MM.1S (cell line): ENCODE data around the gene IFNW1.

Experiments used
- EZH2 ChIP-seq: fragments of 300-600 bp; sonication (generic); optimal IDR thresholded peaks from 2 replicates; pipeline ENCODE3; 2017; ENCODE audit warnings: low read depth, mild to moderate bottlenecking, antibody characterized with exemption, low read length, mixed read lengths
- TF ChIP-seq, protein P1 (sequence below): fragments of 300-600 bp; sonication (generic); IDR thresholded peaks from 2 replicates; pipeline ENCODE4 v1.5.1; 2016; ENCODE audit warnings: antibody characterized with exemption, low read length, mixed read lengths

DNA sequence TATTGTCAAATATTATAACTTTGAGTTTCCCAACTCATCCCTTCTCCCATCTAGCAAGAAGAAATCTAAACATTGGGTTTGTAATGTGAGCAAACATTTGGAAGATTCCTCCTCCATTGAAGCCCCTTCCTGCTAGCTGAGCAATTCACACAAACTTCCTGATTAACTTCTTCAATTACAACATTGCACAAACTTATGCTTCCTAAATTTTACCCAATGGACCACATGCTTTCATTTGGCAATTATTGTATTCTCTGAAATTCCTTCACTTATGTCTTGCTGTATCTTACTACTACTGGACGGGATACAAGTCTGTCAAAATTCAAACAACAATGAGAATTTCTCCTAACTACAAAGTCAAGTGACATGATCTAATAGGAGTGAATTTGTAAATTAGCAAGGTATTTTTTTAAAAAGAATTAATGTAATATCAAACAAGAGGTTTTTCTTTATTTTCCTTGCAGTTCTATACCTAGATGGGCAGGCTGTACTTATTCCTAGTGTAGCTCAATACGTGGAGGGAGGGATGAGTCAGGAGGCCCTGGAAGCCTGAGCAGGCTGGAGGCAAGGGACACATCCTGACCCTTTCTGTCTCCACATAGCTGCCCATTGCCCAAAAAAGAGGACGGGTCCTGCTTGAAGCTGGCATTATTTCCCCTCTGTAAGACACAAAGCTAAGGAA is 11.8 kb upstream of the IFNW1 start:
- TF ChIP-seq EZH2, result no peak
- TF ChIP-seq, protein P1, sequence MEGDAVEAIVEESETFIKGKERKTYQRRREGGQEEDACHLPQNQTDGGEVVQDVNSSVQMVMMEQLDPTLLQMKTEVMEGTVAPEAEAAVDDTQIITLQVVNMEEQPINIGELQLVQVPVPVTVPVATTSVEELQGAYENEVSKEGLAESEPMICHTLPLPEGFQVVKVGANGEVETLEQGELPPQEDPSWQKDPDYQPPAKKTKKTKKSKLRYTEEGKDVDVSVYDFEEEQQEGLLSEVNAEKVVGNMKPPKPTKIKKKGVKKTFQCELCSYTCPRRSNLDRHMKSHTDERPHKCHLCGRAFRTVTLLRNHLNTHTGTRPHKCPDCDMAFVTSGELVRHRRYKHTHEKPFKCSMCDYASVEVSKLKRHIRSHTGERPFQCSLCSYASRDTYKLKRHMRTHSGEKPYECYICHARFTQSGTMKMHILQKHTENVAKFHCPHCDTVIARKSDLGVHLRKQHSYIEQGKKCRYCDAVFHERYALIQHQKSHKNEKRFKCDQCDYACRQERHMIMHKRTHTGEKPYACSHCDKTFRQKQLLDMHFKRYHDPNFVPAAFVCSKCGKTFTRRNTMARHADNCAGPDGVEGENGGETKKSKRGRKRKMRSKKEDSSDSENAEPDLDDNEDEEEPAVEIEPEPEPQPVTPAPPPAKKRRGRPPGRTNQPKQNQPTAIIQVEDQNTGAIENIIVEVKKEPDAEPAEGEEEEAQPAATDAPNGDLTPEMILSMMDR, result no peak
